ENCODE measurements around the gene RAD17.
"Not testable (repeated sequence)": the region's sequence is repeated elsewhere in the genome, so short reads cannot be mapped to it uniquely, and the experiment has no call there.

RAD17 gene

DNA sequence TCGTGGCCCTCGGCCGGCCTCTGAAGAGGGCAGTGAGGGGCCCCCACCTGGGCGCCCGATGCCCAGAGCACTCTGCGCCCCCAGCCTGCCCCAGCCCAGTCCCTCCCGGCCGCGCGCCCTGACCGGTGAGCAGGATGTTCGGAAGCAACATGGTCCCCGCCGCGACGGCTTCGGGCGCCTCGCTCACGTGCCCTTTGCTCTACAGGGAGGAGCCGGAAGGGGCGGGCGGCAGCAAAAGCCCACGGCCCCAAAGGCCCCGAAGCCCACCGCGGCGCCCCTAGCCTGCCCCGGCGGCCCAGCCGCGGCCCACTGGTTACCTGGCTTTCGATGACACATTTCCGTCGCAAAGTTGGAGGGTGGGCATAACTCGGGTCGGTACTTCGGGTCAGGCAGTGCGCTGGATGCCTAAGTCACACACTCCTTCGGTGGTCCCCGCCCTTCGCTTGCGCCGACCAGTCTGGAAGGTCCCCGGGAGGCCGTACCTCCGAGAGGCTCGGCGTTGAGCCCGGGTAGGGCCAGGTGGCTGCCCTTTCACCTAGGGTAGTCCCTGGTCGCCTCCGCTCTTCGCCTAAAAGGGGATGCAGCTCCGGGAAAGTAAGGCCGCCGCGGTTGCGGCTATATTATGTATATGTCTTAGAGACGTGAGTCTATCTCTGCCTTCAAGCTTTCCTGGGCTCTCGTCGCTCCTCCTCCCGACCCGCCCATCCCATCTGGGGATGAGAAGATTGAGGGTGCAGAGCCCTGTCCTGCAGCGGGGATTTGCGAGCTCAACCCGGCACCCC, at the start of gene RAD17, which contains the start of the genes AK6 and TAF9:
RAD17 (plus strand) TSS at position 479 of the 782 bp plus-strand sequence. CDS start 2,391 bp downstream, outside the sequence.
AK6 (minus strand) TSS at position 181 of the 782 bp plus-strand sequence; CDS start at position 151, 30 bp downstream.
TAF9 (minus strand) TSS at position 181 of the 782 bp plus-strand sequence. CDS start 3,783 bp downstream, outside the sequence.
- peak; percentile 96 for DNase-seq

DNA sequence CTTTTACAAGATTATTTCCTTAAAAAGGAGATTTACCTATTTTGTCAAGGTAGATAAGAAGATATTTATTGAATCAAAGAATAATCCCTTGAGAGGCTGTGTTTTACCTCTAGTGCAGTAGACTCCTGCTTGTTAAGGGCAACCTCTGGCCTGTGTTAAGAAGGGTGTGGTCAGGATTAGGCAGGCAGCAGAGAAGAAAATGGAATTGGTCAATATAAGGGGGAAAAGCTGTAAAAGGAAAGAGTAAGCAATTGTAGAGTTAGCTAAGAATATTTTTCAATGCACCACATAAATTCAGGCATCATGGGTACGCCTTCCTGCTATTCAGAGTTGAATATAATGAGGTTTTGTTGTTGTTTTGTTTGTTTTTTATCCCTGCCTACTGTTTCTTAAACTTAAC, 43.3 kb upstream of the RAD17 start:
- DNase-seq: no peak

DNA sequence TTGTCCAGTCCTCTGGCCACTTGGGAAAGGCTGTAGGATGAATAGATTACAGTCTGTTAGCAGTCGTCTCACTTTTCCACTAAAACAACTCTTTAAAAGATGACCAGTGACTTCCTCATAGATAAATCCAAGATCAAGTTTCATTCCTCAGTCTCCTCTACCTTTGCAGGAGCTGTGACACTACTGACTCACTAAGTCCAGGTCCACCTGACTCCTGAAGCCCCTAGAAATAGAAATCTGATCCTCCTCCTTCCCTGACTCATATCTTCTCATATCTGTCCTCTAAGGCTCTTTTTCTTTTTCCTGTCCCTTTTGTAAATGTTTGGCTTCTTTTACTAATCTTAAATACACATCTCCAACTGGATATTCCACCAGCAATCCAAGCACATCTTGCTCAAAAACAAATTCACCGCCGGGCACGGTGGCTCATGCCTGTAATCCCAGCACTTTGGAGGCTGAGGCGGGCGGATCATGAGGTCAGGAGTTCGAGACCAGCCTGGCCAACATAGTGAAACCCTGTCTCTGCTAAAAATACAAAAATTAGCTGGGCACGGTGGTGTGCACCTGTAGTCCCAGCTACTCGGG, 39.6 kb upstream of the RAD17 start:
- no peak for DNase-seq

DNA sequence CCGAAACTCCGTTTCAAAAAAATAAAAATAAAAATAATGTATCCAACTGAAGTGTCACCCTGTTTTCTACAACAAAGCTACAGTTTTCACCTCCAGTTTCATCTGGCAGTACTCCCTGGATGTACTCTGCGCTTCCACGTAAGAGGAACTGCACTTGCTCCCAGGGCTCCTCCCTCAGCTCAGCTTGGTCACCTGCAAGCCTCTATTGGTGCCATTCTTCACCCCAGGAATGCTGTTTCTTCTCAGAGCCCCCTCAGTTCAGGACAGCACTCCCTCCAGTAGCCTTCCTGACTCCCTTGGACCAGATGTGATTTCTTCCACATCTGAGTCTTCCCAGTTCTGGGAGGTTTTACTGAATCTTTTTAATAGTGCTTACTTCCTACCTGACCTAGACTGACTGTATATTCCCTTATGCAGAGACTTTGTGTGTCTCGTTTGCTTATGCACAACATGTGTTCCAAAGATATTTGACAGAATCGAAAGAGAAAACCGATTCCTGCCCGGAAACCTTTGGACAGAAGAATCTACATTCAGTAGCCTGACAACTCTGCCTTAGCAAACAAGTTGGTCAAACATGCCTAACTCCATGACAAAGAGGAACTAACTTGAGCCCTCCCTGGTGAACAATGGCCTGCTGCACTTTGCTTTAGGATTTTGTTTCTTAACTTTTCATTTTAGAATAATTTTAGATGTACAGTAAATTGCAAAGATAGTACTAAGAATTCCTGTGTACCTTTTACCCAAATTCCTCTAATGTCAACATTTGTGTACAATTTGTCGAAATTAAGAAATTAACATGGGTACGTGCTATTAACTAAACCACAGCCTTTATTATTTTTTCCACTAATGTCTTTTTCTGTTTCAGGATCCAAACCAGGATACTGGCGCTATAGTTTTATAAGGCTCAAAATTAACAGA, 37.8 kb upstream of the RAD17 start:
- DNase-seq: no peak

GRCh38 chr5:69333668-69334315, 35.8 kb upstream of the RAD17 start:
- not testable (repeated sequence) for DNase-seq

- DNase-seq: peak; percentile 6
Observed at GRCh38 chr5:69334793-69335268, 34.8 kb upstream of the RAD17 start.

DNA sequence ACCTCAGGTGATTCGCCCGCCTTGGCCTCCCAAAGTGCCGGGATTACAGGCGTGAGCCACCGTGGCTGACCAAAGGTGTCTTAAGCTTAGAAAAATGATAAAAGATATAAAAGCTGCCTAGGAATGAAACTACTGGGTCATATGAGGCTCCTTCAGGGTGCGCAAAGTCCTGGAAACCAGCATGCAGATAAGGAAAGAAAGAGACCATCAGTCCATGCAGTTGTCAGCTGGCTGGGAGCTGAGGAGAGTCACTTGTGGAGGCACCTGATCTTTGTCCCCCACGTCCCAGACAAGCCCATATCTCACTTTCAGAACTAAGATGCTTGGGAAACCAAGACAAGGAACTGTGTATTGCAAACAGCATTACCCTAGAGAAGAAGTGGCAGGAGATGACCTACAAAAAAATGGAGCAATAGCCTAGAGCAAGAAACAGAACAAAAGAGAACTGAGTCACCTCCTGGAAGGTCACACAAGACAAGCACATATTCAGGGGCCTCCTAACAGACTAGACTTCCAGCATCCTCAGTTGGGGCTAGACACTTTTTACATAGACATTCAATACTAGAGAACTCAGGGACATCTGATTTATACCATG, 34.2 kb upstream of the RAD17 start:
- no peak for DNase-seq

DNA sequence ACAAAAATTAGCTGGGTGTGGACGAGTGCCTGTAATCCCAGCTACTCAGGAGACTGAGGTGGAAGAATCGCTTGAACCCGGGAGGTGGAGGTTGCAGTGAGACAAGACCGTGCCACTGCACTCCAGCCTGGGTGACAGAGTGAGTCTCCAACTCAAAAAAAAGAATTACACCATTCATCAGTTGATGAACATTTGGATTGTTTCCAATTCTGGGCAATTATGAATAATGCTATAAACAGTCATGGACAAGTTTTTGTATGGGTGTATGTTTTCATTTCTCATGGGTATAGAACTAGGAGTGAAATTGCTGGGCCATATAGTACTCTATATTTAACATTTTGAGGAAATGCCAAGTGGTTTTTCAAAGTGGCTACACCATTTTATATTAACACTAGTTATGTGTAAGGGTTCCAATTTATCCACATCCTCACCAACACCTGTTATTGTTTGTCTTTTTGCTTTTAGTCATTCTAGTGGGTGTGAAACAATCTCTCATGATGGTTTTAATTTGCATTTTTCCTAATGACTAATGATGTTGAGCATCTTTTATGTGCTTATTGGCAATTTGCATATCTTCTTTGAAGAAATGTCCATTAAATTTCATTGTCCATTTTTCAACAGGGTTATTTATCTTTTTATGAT, 28.0 kb upstream of the RAD17 start:
- no peak for DNase-seq

DNA sequence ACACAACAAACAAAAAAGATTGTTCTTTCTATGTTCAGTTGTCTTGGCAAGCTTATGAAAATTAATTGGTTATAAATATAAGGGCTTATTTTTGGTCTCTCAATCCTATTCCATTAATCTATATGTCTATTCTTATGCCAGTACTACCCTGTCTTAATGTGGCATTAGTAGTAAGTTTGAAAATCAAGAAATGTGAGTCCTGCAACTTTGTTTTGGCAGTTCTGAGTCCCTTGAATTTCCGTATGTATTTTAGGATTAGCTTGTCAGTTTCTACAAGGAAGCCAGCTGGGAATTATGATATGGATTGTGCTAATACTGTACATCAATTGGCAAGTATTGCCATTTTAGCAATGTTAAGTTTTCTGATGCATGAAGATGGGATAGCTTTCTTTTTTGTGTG, 26.5 kb upstream of the RAD17 start:
- DNase-seq: no peak

GRCh38 chr5:69350664-69351063, 19.0 kb upstream of the RAD17 start:
- DNase-seq: no peak

GRCh38 chr5:69359699-69360098, 9.9 kb upstream of the RAD17 start:
- DNase-seq: no peak

- no peak for DNase-seq
Observed at GRCh38 chr5:69360442-69360841, 9.2 kb upstream of the RAD17 start.

GRCh38 chr5:69364414-69364813, 5.2 kb upstream of the RAD17 start:
- DNase-seq: no peak

- DNase-seq: no peak
Observed at GRCh38 chr5:69364850-69365249, 4.8 kb upstream of the RAD17 start.

GRCh38 chr5:69367697-69368279, 1.8 kb upstream of the RAD17 start:
- no peak for DNase-seq

DNA sequence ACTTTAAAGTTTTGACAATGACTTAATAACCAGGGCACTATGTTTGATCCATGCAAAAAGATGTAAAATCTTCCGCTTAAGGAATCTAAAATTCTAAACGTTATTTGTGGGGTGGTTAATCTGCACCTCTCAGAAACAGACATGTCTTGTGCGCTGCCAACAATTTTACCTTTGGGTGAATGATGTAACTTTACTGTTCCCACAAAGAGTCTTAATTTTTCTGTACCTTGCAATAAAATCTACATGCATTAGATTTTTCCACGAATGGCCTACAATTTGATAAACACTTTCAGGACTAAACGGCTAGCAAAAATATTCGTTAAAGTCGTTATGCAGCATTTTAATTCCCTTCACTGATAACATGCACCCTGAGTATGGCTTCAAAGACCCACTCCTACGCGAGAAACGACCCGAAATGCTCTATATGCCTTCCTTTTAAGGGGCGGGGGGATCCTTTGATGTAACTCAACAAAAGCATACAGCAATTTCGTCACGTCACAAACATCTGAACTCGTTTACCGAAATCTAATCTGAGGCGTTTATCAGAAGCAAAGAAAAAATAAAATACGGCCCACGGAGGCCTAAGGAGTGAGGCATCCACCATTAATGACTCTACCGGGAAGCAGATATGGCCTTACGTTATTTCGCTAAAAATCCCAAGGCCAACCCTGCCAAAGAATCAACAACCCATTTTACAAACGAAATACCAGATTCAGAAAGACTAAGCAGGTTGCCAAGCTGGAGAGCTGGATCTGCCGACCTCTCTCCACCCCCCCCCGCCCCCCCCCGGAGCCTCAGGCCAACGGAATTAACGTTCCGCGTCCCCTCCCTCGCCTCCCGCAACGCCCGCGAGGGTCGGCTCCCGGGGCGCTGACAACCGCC, 919 bp upstream of the RAD17 start:
- DNase-seq: no peak

DNA sequence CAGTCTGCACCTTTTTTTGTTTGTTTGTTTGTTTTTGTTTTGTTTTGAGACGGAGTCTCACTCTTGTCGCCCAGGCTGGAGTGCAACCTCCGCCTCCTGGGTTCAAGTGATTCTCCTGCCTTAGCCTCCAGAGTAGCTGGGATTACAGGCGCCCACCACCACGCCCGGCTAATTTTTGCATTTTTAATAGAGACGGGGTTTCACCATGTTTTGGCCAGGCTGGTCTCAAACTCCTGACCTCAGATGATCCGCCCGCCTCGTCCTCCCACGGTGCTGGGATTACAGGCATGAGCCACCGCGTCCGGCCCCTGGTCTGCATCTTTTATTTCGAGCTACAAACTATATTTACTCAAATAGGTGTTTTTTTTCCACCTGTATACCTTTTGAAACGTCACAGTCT, 717 bp downstream of the RAD17 start:
- not testable (repeated sequence) for DNase-seq

GRCh38 chr5:69372394-69372793, 2.8 kb downstream of the RAD17 start:
- no peak for DNase-seq

- DNase-seq: no peak
Observed at GRCh38 chr5:69374911-69375446, 5.4 kb downstream of the RAD17 start.

DNA sequence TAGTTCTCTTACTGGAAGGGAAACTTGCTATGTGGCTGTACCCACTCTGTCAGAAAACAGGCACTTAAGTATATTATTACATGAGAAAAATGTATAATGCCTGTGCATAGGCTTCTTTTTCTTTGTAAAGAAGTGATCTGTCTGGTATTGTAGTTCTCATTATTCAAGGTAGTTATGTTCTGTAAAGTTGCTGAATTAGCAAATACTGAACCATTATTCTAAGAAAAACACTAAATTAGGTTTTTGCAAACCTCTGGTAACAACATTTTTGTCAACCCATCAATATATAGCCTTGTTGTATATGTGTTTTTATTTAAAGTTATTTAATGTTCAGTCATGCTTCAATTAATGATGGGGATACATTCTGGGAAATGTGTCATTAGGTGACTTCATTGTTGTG, 8.8 kb downstream of the RAD17 start:
- DNase-seq: no peak
